ENCODE results near the gene FN1.

FN1 gene

GRCh38 chr2:215396595-215397313 lies 39.1 kb downstream of the FN1 start:
- DNase-seq, result no peak
- CTCF ChIA-PET, result no interaction called here
- H3K36me3 Mint-ChIP-seq, result no peaks in the 10 kb centered on the region
- H3K4me3 Mint-ChIP-seq, result no peak overlapping the region
- no peak overlapping the region for H3K27ac Mint-ChIP-seq
- no peaks in the 10 kb centered on the region for H3K9me3 Mint-ChIP-seq
- H3K27me3 Mint-ChIP-seq, result peaks cover 10% of the 10 kb centered on the region
- H3K4me1 Mint-ChIP-seq, result no peaks in the 10 kb centered on the region

- Mint-ChIP-seq H3K9me3 (no peaks in the 10 kb centered on the region), H3K27ac (no peak overlapping the region), H3K27me3 (peaks cover 7% of the 10 kb centered on the region), H3K4me1 (no peaks in the 10 kb centered on the region), H3K4me3 (no peak overlapping the region), H3K36me3 (no peaks in the 10 kb centered on the region)
- no peak for DNase-seq
- CTCF ChIA-PET, result interaction anchor here (0.6 kb wide), 1 partner anchor 9 kb away, joined by 4 read pairs; no protein-coding TSS in a partner anchor
Observed at GRCh38 chr2:215395687-215396460, 40.0 kb downstream of the FN1 start.

GRCh38 chr2:215394102-215394805 lies 41.6 kb downstream of the FN1 start:
- CTCF ChIA-PET, result interaction anchor here (0.6 kb wide), 1 partner anchor 60 kb away, joined by 3 read pairs; no protein-coding TSS in a partner anchor
- no peaks in the 10 kb centered on the region for H3K36me3 Mint-ChIP-seq
- peaks cover 7% of the 10 kb centered on the region for H3K27me3 Mint-ChIP-seq
- H3K9me3 Mint-ChIP-seq, result no peaks in the 10 kb centered on the region
- no peaks in the 10 kb centered on the region for H3K4me1 Mint-ChIP-seq
- no peak for DNase-seq
- H3K4me3 Mint-ChIP-seq, result no peak overlapping the region
- no peak overlapping the region for H3K27ac Mint-ChIP-seq

- H3K36me3 Mint-ChIP-seq, result no peaks in the 10 kb centered on the region
- peaks cover 7% of the 10 kb centered on the region for H3K27me3 Mint-ChIP-seq
- no peaks in the 10 kb centered on the region for H3K9me3 Mint-ChIP-seq
- H3K27ac Mint-ChIP-seq, result no peak overlapping the region
- no peaks in the 10 kb centered on the region for H3K4me1 Mint-ChIP-seq
- DNase-seq, result no peak
- CTCF ChIA-PET, result interaction anchor here (0.7 kb wide), 1 partner anchor 23 kb away, joined by 3 read pairs; no protein-coding TSS in a partner anchor
- H3K4me3 Mint-ChIP-seq, result no peak overlapping the region
Observed at GRCh38 chr2:215392687-215393270, 43.1 kb downstream of the FN1 start.

- Mint-ChIP-seq H3K4me3 (no peak overlapping the region), H3K36me3 (no peaks in the 10 kb centered on the region), H3K27ac (no peak overlapping the region), H3K27me3 (peaks cover 7% of the 10 kb centered on the region), H3K4me1 (no peaks in the 10 kb centered on the region), H3K9me3 (no peaks in the 10 kb centered on the region)
- no peak for DNase-seq
- CTCF ChIA-PET, result no interaction called here
Observed at GRCh38 chr2:215392164-215392563, 43.7 kb downstream of the FN1 start.

- Mint-ChIP-seq H3K9me3 (no peaks in the 10 kb centered on the region), H3K4me1 (no peaks in the 10 kb centered on the region), H3K4me3 (no peak overlapping the region), H3K36me3 (no peaks in the 10 kb centered on the region), H3K27me3 (peaks cover 7% of the 10 kb centered on the region), H3K27ac (no peak overlapping the region)
- CTCF ChIA-PET, result interaction anchor here (0.6 kb wide), 1 partner anchor 211 kb away, joined by 3 read pairs; no protein-coding TSS in a partner anchor
- no peak for DNase-seq
Observed at GRCh38 chr2:215391531-215391930, 44.3 kb downstream of the FN1 start.

GRCh38 chr2:215390550-215390913 lies 45.3 kb downstream of the FN1 start:
- Mint-ChIP-seq H3K4me3 (no peak overlapping the region), H3K27me3 (peaks cover 7% of the 10 kb centered on the region), H3K4me1 (no peaks in the 10 kb centered on the region), H3K9me3 (no peaks in the 10 kb centered on the region), H3K27ac (no peak overlapping the region), H3K36me3 (no peaks in the 10 kb centered on the region)
- CTCF ChIA-PET, result no interaction called here
- DNase-seq, result no peak

- no peaks in the 10 kb centered on the region for H3K9me3 Mint-ChIP-seq
Observed at GRCh38 chr2:215388002-215388728, 47.7 kb downstream of the FN1 start.

GRCh38 chr2:215386566-215386965 lies 49.3 kb downstream of the FN1 start:
- CTCF ChIA-PET, result no interaction called here
- H3K36me3 Mint-ChIP-seq, result no peaks in the 10 kb centered on the region
- H3K4me3 Mint-ChIP-seq, result no peak overlapping the region
- no peaks in the 10 kb centered on the region for H3K27me3 Mint-ChIP-seq
- H3K9me3 Mint-ChIP-seq, result no peaks in the 10 kb centered on the region
- DNase-seq, result no peak
- H3K27ac Mint-ChIP-seq, result no peak overlapping the region
- H3K4me1 Mint-ChIP-seq, result no peaks in the 10 kb centered on the region

More at GRCh38 chr2:215388002-215388728, 47.7 kb downstream of the FN1 start:
- CTCF ChIA-PET, result no interaction called here
- Mint-ChIP-seq H3K4me3 (no peak overlapping the region), H3K4me1 (no peaks in the 10 kb centered on the region), H3K36me3 (no peaks in the 10 kb centered on the region), H3K27ac (no peak overlapping the region), H3K27me3 (no peaks in the 10 kb centered on the region)
- DNase-seq, result no peak

GRCh38 chr2:215384710-215385109 lies 51.2 kb downstream of the FN1 start:
- H3K9me3 Mint-ChIP-seq, result no peaks in the 10 kb centered on the region
- CTCF ChIA-PET, result no interaction called here
- no peak overlapping the region for H3K27ac Mint-ChIP-seq
- no peaks in the 10 kb centered on the region for H3K36me3 Mint-ChIP-seq
- no peaks in the 10 kb centered on the region for H3K27me3 Mint-ChIP-seq
- no peak overlapping the region for H3K4me3 Mint-ChIP-seq
- DNase-seq, result no peak
- H3K4me1 Mint-ChIP-seq, result no peaks in the 10 kb centered on the region

- Mint-ChIP-seq H3K36me3 (no peaks in the 10 kb centered on the region), H3K27ac (no peak overlapping the region), H3K27me3 (no peaks in the 10 kb centered on the region), H3K4me1 (no peaks in the 10 kb centered on the region), H3K4me3 (no peak overlapping the region), H3K9me3 (no peaks in the 10 kb centered on the region)
- DNase-seq, result no peak
- CTCF ChIA-PET, result no interaction called here
Observed at GRCh38 chr2:215383652-215384279, 52.1 kb downstream of the FN1 start.

GRCh38 chr2:215382480-215382879 lies 53.4 kb downstream of the FN1 start:
- CTCF ChIA-PET, result no interaction called here
- H3K4me3 Mint-ChIP-seq, result no peak overlapping the region
- H3K27me3 Mint-ChIP-seq, result no peaks in the 10 kb centered on the region
- H3K27ac Mint-ChIP-seq, result no peak overlapping the region
- DNase-seq, result no peak
- no peaks in the 10 kb centered on the region for H3K9me3 Mint-ChIP-seq
- no peaks in the 10 kb centered on the region for H3K36me3 Mint-ChIP-seq
- no peaks in the 10 kb centered on the region for H3K4me1 Mint-ChIP-seq

- H3K27ac Mint-ChIP-seq, result no peak overlapping the region
- CTCF ChIA-PET, result no interaction called here
Observed at GRCh38 chr2:215382011-215382410, 53.9 kb downstream of the FN1 start.

More at GRCh38 chr2:215382011-215382410, 53.9 kb downstream of the FN1 start:
- H3K27me3 Mint-ChIP-seq, result no peaks in the 10 kb centered on the region
- H3K9me3 Mint-ChIP-seq, result no peaks in the 10 kb centered on the region
- DNase-seq, result no peak
- no peak overlapping the region for H3K4me3 Mint-ChIP-seq
- no peaks in the 10 kb centered on the region for H3K36me3 Mint-ChIP-seq
- H3K4me1 Mint-ChIP-seq, result no peaks in the 10 kb centered on the region

Measured in activated naive CD4-positive, alpha-beta T cell treated with anti-CD3 and anti-CD28 coated beads, Interleukin-2, amount 10 ng/mL, durations not matched to agents 7 days and 5 days (primary cell).